Left lung (tissue), 14 donors: Measurements from ENCODE around the gene BHLHE23. TPM values are rescaled to one million over a fixed set of nuclear protein-coding genes. Genes with fewer than 3 reads are reported as not detected.

ENCODE experiments used
- ATAC-seq: fragments of 200-7000 bp; cut with Tn5 transposase; one replicate; pipeline ENCODE4 v1.9.1; 2020; ENCODE audit warnings: moderate library complexity
- DNase-seq, 4 donors: peaks; one replicate each; pipeline ENCODE4 v3.0.0-alpha.2; 2013 to 2020
- H3K27ac ChIP-seq, 2 donors: fragments of 200-600 bp; sonication (generic) in 1 of 2; one replicate each; pipeline versions ENCODE4 v1.5.0 to v1.8.0; 2020 to 2021
- H3K27me3 ChIP-seq, 2 donors: fragments of 200-600 bp; sonication (generic) in 1 of 2; one replicate each; pipeline versions ENCODE4 v1.5.0 to v1.8.0; 2020 to 2021
- H3K36me3 ChIP-seq, 2 donors: fragments of 200-600 bp; sonication (generic) in 1 of 2; one replicate each; pipeline versions ENCODE4 v1.5.0 to v1.8.0; 2020 to 2021
- H3K4me1 ChIP-seq, 2 donors: fragments of 200-600 bp; one replicate each; pipeline ENCODE4 v1.8.0; 2021
- H3K4me3 ChIP-seq, 2 donors: fragments of 200-600 bp; sonication (generic) in 1 of 2; one replicate each; pipeline versions ENCODE4 v1.5.0 to v1.8.0; 2020 to 2021; ENCODE audit warnings: mild to moderate bottlenecking in 1 of 2
- H3K9me3 ChIP-seq, 2 donors: fragments of 200-600 bp; sonication (generic) in 1 of 2; one replicate each; pipeline versions ENCODE4 v1.5.0 to v1.8.0; 2020 to 2021
- intact Hi-C, 2 donors: fragments of 100-400 bp; cut with DNase I; formaldehyde crosslinking; loops; one replicate each; pipeline versions ENCODE4 v1.11.2 to v1.14.2; 2022
- long read RNA-seq, 12 donors: library from polyadenylated mRNA in 2 of 12; unstranded in 2 of 12; transcript quantifications; one replicate each; pipeline ENCODE4 v2.0.0 and lab custom pipeline, GENCODE V29; 2019 to 2026
- polyA plus RNA-seq, 6 donors: library from polyadenylated mRNA; unstranded; fragments of 120-200 nt; gene quantifications; one replicate each; pipeline ENCODE4 v1.2.1, GENCODE V29; 2013; ENCODE audit not compliant: insufficient read length in 6 of 6
- total RNA-seq, 2 donors: library from RNA; stranded (reverse); fragmentation: NEBNext Ultra II Directional; extraction: Animal tissue kit (Norgen Biotek cat#: 25700); gene quantifications; one replicate each; pipeline ENCODE4 v1.2.1, GENCODE V29; 2021
- TF ChIP-seq, protein P1 (sequence below), 2 donors: fragments of 200-600 bp; sonication (generic) in 1 of 2; IDR thresholded peaks; one replicate each; pipeline versions ENCODE4 v1.5.0 to v1.8.0; 2021; ENCODE audit warnings: antibody characterized with exemption in 2 of 2
- donor health status: DM: no; HTN: yes; CAD: no.
- donor health status: DM: no; HTN: no; CAD: no.

BHLHE23 gene
- total RNA-seq (not detected), polyA plus RNA-seq (not detected)
- long read RNA-seq, donor 1, result 0 reads
- long read RNA-seq, donor 2, result 0 reads
- long read RNA-seq, donor 3, result 0 reads
- long read RNA-seq, donor 4, result 0 reads
- long read RNA-seq, donor 5, result 0 reads
- long read RNA-seq, donor 6, result 0 reads
- long read RNA-seq, donor 7, result 0 reads
- long read RNA-seq, donor 8, result 0 reads
- long read RNA-seq, donor 9, result 0 reads
- long read RNA-seq, donor 10, result 0 reads
- long read RNA-seq, donor 11, result 0 reads
- long read RNA-seq, donor 12, result 0 reads

DNA sequence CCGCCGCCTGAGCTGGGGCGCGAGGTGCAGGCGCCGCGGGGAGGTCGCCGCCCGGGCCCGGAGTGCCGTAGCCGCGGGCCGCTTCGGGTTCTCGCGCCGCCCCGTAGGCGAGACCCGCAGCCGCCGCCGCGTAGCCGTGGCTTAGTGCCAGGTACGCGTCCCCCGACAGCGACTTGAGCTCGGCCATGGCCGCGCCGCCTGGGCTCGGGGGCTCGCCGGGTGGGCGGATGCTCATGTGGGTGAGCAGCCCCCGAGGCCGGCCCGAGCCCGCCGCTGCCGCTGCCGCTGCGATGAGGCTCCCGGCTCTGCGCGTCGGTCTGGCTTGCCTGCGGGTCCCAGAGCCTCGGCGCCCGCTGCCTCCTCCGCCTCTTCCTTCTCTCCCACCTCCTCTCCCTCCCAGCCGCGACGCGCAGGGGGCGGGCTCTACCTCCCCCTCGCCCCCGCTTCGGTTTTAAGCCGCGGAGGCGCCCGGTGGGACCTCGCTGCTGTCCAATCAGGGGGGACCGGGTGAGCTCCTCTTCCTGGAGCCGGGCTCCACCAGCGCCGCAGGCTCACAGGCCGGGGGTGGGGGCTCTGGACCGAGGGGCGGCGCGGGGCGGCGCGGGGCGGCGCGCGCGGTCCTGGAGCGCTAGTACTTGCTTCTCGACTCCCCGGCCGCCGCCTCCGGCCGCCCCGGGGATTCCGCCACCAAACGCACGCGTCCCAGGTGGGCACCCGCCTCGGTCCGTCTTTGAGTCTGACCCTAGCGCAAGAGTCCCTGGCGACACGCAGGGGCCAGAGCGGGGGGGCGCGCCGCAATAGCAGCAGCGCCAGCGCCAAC is at the start of gene BHLHE23:
TSS of gene BHLHE23 (minus strand) at position 425 of the 820 bp plus-strand sequence. CDS start at position 235, 190 bp downstream.
- TF ChIP-seq, protein P1, sequence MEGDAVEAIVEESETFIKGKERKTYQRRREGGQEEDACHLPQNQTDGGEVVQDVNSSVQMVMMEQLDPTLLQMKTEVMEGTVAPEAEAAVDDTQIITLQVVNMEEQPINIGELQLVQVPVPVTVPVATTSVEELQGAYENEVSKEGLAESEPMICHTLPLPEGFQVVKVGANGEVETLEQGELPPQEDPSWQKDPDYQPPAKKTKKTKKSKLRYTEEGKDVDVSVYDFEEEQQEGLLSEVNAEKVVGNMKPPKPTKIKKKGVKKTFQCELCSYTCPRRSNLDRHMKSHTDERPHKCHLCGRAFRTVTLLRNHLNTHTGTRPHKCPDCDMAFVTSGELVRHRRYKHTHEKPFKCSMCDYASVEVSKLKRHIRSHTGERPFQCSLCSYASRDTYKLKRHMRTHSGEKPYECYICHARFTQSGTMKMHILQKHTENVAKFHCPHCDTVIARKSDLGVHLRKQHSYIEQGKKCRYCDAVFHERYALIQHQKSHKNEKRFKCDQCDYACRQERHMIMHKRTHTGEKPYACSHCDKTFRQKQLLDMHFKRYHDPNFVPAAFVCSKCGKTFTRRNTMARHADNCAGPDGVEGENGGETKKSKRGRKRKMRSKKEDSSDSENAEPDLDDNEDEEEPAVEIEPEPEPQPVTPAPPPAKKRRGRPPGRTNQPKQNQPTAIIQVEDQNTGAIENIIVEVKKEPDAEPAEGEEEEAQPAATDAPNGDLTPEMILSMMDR (IDR thresholded peaks at IDR 0.05), result no peak
- Histone ChIP-seq H3K36me3 (no peaks in the 10 kb centered on the region), H3K27ac (no peak within 1 kb of the TSS), H3K4me1 (peaks cover 4 to 36% of the 10 kb centered on the region in 2 donors), H3K9me3 (no peaks in the 10 kb centered on the region), H3K4me3 (no peak within 1 kb of the TSS), H3K27me3 (peaks cover 97 to 100% of the 10 kb centered on the region in 2 donors)
- intact Hi-C loops, result loop anchor here in 1 of 2 donors (10.0 kb wide), 1 partner anchor 112 kb away; no protein-coding TSS in a partner anchor
- DNase-seq (peak in 1 of 4 donors; percentile 78), ATAC-seq (no peak)

DNA sequence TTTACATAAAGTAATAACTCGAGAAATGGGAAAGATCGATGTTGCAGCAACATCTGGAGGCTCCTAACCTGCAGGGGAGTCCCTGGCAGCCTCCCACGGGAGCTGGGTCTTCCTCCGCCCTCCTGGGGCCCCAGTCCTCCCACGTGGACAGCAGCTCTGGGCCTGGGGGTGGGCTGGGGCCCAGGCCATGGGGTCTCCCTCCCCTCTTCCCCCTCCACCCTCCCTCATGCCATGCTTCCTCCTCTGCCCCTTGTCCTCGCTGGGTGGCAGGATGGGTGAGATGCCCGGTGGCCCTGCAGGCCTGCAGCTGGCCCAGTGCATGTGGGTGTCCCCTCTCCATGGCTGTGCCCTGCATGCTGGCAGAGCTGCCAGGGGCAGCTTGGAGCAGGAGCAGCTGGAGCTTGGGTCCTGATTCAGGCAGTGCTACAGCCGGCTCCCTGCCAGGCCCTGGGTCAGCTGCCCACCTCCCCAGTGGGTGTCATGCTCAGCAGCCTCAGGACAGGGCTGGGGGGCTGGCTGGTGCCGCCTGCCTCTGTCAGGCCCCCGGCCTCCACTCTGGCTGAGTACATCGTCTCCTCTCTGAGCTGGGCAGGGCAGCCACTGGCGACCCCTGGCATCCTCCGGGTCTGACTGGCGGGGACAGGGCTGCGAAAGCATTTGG is 48.9 kb upstream of the BHLHE23 start:
- no peaks in the 10 kb centered on the region for H3K36me3 ChIP-seq
- no peak overlapping the region for H3K4me3 ChIP-seq
- TF ChIP-seq, protein P1 (IDR thresholded peaks at IDR 0.05), result no peak
- ATAC-seq (no peak), DNase-seq (peak in 2 of 4 donors; percentile 21 to 74)
- H3K27me3 ChIP-seq, result peaks cover 0 to 84% of the 10 kb centered on the region in 2 donors
- peaks cover 0 to 8% of the 10 kb centered on the region in 2 donors for H3K4me1 ChIP-seq
- no peak overlapping the region for H3K27ac ChIP-seq
- H3K9me3 ChIP-seq, result no peaks in the 10 kb centered on the region
- intact Hi-C loops, result loop anchor here (10.0 kb wide), 2 partner anchors 59 to 129 kb away; no protein-coding TSS in a partner anchor

DNA sequence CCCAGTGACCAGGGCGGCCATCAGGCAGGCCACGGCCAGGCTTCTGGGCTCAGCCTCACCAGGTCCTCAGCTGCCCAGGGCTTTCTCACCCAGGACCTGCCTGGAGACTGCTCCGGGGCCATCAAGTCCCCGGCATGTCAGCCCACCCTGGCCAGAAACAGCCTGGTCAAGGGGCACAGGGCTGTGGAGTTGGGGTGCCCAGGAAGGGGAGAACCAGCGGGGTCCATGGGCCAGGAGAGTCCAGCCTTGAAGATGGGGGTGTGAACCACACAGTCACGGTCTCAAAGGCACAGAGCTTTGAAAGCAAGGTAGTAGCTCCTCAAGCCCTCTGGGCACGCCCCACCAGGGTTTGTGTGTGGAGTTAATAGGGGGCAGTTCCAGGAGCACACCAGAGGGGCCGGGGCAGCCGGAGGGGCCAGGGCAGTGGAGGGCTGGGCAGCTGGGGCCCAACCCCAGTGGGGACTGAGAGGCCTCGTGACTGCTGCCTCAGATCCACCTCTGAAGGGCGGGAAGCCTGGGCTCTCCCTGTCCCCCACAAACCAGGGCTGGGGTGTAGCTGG is 48.0 kb upstream of the BHLHE23 start:
- Histone ChIP-seq H3K27ac (no peak overlapping the region), H3K4me1 (peaks cover 0 to 8% of the 10 kb centered on the region in 2 donors), H3K27me3 (peaks cover 0 to 83% of the 10 kb centered on the region in 2 donors), H3K36me3 (no peaks in the 10 kb centered on the region), H3K4me3 (no peak overlapping the region), H3K9me3 (no peaks in the 10 kb centered on the region)
- intact Hi-C loops, result loop anchor here (10.0 kb wide), 2 partner anchors 60 to 130 kb away; no protein-coding TSS in a partner anchor
- TF ChIP-seq, protein P1 (IDR thresholded peaks at IDR 0.05), result no peak
- ATAC-seq (no peak), DNase-seq (peak in 2 of 4 donors; percentile 24 to 62)

DNA sequence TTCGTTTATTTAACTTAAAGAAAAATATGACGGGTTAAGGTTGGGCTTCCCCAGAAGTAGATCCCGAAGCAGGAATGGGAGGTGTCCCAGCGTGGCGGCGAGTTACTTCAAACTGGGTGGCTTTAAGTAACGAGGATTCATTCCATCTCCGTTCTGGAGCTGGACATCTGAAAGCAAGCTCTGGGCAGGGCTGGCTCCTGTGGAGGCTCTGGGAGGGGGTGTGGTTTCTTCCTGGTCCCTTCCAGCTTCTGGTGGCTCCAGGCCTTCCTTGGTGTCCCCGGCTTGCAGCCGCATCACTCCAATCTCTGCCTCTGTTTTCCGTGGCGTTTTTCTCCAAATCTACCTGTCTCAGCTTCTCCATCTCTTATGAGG is 47.3 kb upstream of the BHLHE23 start:
- Histone ChIP-seq H3K9me3 (no peaks in the 10 kb centered on the region), H3K4me1 (peaks cover 0 to 8% of the 10 kb centered on the region in 2 donors), H3K27me3 (peaks cover 0 to 82% of the 10 kb centered on the region in 2 donors), H3K36me3 (no peaks in the 10 kb centered on the region), H3K4me3 (no peak overlapping the region), H3K27ac (no peak overlapping the region)
- ATAC-seq, result no peak
- DNase-seq, result peak in 1 of 4 donors; percentile 3
- TF ChIP-seq, protein P1 (IDR thresholded peaks at IDR 0.05), result no peak
- intact Hi-C loops, result loop anchor here (10.0 kb wide), 2 partner anchors 61 to 131 kb away; no protein-coding TSS in a partner anchor
